HG03520 (cell line): Measurements from ENCODE around the gene PGA3.
"Not testable (repeated sequence)": the region's sequence is repeated elsewhere in the genome, so short reads cannot be mapped to it uniquely, and the experiment has no call there.

Source experiments
- ATAC-seq: cut with Tn5 transposase; IDR thresholded peaks from one replicate; pipeline ENCODE4 v1.9.1; 2021; ENCODE audit warnings: mild to moderate bottlenecking, moderate library complexity; ENCODE audit not compliant: unreplicated experiment

Gene PGA3

GRCh38 chr11:61204502-61205059 lies 1.3 kb downstream of the PGA3 start:
- ATAC-seq, result not testable (repeated sequence)

- not testable (repeated sequence) for ATAC-seq
These were observed 4.5 kb downstream of the PGA3 start for GRCh38 chr11:61207636-61208310.

DNA sequence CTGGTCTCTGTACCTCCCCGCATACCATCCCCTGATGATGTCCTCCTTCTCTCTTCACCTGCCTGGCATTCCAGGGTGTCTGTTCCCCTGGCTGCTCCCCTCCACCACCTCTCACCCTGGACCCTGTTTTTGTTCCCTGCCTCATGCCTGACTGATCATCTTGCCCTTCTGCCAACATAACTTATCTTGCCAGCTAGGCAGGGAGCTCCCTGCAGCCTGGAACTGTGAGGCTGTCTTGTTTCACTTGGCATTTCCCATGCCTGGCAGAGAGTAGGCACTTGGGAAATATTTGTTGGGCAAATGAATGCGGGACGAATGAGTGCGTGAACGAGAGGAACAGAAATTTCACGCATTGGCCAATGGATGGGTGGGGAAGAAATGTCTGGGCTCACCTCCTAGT lies 7.3 kb downstream of the PGA3 start:
- ATAC-seq, result not testable (repeated sequence)

DNA sequence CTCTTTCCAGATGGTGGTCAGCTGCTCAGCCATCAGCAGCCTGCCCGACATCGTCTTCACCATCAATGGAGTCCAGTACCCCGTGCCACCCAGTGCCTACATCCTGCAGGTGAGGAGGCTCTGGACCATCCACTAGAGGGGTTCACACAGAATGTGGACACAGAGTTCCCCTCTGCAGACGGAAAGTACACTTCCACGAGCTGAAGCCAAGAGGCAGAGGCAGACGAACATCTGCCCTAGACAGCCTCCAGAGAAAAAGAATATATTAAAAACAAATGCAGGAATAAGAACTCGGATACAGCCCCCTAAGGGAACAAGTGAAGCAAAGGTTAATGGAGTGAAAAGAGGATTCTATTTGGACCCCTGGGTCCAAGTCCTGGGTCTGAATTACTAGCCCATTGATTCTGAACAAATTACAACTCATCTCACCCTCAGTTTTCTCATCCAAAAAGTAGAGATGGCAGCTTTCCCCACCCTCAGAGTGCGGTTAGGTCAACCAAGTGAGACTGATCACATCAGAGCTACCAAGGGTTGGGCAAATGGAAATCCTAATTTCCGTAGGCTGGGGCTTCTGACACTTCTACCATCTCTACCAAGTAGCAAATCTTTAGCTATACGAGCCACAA lies 8.1 kb downstream of the PGA3 start:
- ATAC-seq, result not testable (repeated sequence)

- ATAC-seq, result not testable (repeated sequence)
These were observed 8.9 kb downstream of the PGA3 start for GRCh38 chr11:61212202-61212601.

DNA sequence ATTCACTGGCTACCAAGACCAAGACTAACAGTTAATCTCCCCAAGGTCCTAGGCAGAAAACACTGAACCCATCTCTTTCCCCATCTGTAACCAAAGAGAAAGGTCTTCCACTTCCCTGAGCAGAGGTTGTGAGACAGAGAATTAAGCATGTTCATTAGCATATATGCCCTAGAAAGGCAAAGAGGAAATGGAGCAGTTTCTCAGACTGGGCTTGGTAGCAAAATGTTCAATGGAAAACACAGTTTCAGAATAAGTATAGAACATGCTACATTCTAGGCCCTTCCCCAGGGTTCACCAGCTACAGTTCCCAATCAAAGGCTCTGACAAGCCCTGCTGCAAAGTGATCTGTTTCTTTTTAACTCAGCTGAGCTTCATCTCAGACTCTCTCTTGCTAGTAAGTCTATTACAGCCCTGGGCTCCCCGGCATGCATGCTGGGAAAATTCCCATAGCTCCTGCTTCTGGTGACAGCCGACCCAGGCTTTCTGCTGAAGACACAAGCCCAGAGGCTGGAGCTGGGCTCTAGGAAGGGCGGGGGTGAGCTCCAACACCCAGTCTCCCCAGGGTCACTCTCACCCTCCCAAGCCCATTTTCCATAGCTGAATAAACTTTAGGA lies 10.5 kb downstream of the PGA3 start:
- ATAC-seq, result not testable (repeated sequence)

DNA sequence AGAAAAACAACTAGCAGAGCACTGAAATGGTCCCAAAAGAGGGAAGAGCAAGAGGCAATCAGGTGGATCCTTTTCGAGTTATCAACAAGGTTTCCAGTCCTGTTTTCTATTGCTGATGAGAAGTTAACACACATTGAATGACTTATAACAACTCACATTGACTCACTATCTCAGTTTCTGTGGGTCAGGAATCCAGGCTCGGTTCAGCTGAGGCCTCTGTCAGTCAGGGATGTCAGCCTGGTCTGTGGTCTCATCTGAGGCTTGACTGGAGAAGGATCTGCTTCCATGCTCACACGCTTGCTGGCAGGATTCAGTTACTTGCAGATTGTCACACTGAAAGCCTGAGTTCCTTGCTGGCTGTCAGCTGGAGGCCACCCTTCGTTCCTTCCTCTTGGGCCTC lies 15.0 kb downstream of the PGA3 start:
- not testable (repeated sequence) for ATAC-seq

- ATAC-seq, result not testable (repeated sequence)
These were observed 15.7 kb downstream of the PGA3 start for GRCh38 chr11:61219016-61219415.

- ATAC-seq, result not testable (repeated sequence)
These were observed 18.7 kb downstream of the PGA3 start, which contains the start of gene PGA4 for GRCh38 chr11:61222047-61222446. Gene PGA4 (plus strand): TSS chr11:61222347. CDS start chr11:61222401, 54 bp downstream.

- not testable (repeated sequence) for ATAC-seq
These were observed 19.4 kb downstream of the PGA3 start for GRCh38 chr11:61222692-61223091.

DNA sequence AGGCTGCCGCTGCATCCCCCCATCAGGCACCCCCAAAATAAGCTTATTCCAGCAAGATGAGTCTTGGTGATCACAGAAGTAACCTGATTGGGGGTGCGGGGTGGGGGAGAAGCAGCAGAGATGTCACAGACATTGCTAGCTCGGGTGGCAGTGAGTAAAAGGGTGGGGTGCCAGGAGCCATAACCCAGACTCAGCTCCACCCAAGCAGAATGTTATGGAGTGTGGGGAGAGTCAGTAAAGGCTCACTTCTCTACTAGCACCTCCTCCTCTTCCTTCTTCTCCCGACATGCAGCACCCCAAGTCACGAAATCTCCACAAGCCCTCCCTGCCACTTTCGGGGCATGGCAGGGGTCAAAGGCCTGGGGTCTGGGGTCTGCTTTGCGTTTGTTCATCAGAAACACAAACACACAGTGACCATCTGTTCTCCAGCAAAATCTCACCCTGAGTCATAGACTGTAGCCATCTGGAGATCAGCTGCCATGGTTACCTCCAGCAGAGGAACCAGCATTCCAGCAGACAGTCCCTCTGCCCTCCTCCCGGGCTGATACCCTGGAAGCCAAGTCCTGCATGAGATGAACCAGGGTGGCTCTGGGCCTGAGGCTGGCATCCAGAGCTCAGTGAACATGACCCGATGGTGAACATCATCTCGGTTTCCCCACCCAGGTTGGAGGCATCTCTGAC lies 23.3 kb downstream of the PGA3 start:
- not testable (repeated sequence) for ATAC-seq

- ATAC-seq, result not testable (repeated sequence)
These were observed 26.1 kb downstream of the PGA3 start for GRCh38 chr11:61229458-61229857.

DNA sequence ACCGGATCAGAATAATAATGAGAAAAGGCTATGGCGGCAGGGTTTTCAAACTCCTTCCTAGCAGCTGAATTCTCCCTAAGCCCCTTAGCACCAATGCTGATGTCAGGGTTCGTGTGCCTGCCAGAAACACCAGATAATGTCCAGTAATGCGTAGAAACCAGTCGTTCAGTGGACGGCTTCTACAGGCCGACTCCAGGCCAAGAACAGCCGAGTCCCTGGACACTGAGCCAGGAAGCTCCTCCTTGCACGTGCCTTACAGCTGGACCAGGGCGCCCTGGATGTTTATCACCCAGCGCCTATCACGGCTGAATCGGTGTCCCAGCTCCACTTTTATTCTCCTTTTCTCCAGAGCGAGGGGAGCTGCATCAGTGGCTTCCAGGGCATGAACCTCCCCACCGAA lies 27.7 kb downstream of the PGA3 start:
- ATAC-seq, result not testable (repeated sequence)

DNA sequence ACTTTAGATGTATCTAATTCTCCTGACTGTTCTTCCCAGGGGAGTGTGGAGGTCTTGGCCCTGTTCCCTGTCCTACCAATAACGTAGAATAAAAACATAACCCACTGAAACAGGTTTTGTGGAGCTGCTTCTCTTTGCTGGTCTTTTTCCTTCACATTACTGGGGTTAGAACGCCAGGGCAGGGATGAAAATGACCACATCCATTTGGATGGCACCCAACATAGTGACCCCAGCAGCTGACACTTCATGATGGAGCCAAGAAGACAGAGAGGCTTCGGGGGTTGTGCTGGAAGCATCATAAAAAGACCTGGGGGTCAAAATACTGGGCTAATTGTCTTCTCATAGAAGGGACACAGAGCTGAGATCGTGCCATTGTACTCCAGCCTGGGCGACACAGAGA lies 28.3 kb downstream of the PGA3 start:
- ATAC-seq, result not testable (repeated sequence)

- not testable (repeated sequence) for ATAC-seq
These were observed 29.3 kb downstream of the PGA3 start for GRCh38 chr11:61232548-61233145.

DNA sequence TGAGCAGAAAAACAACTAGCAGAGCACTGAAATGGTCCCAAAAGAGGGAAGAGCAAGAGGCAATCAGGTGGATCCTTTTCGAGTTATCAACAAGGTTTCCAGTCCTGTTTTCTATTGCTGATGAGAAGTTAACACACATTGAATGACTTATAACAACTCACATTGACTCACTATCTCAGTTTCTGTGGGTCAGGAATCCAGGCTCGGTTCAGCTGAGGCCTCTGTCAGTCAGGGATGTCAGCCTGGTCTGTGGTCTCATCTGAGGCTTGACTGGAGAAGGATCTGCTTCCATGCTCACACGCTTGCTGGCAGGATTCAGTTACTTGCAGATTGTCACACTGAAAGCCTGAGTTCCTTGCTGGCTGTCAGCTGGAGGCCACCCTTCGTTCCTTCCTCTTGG lies 33.8 kb downstream of the PGA3 start:
- ATAC-seq, result not testable (repeated sequence)

GRCh38 chr11:61240288-61240687 lies 37.0 kb downstream of the PGA3 start:
- not testable (repeated sequence) for ATAC-seq

DNA sequence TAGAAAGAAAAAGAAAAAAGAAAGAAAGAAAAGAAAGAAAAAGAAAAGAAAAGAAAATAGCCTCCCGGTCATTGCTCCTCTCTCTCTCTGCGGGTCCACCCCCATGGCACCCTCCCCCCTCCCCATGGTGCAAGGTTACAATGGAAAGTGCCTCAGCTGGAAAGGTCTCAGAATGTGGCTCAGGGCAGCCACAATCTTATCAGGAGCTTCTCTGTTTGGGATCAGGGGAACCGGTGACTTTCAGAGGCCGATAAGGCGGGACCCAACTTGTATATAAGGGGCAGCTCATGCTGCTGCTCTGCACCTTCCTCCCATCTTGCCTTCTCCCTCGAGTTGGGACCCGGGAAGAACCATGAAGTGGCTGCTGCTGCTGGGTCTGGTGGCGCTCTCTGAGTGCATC lies 37.6 kb downstream of the PGA3 start, which contains the start of gene PGA5:
Gene PGA5 (plus strand): TSS at position 301 of the 400 bp plus-strand sequence. CDS start 52 bp downstream, at position 353.
- not testable (repeated sequence) for ATAC-seq

DNA sequence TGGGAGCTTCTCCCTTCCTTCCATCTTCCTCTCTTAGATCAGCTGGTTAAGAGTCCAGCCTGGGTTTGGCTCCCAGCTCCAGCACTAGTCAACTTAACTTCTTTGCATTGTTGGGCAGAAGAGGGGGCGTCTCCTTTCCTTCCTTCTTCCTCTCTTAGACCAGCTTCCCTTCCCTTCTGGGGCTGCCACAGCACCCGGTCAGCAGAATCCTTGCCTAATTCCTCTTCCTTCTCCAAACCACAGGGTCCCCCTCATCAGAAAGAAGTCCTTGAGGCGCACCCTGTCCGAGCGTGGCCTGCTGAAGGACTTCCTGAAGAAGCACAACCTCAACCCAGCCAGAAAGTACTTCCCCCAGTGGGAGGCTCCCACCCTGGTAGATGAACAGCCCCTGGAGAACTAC lies 38.2 kb downstream of the PGA3 start:
- ATAC-seq, result not testable (repeated sequence)

DNA sequence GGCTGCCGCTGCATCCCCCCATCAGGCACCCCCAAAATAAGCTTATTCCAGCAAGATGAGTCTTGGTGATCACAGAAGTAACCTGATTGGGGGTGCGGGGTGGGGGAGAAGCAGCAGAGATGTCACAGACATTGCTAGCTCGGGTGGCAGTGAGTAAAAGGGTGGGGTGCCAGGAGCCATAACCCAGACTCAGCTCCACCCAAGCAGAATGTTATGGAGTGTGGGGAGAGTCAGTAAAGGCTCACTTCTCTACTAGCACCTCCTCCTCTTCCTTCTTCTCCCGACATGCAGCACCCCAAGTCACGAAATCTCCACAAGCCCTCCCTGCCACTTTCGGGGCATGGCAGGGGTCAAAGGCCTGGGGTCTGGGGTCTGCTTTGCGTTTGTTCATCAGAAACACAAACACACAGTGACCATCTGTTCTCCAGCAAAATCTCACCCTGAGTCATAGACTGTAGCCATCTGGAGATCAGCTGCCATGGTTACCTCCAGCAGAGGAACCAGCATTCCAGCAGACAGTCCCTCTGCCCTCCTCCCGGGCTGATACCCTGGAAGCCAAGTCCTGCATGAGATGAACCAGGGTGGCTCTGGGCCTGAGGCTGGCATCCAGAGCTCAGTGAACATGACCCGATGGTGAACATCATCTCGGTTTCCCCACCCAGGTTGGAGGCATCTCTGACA lies 42.1 kb downstream of the PGA3 start:
- not testable (repeated sequence) for ATAC-seq
